Type B pancreatic cell (in vitro differentiated cells): ENCODE data around the gene MYO3B. TPM values are rescaled to one million over a fixed set of nuclear protein-coding genes. Genes with fewer than 3 reads are reported as not detected.
"Not testable (repeated sequence)": the region's sequence is repeated elsewhere in the genome, so short reads cannot be mapped to it uniquely, and the experiment has no call there.

Experiments used
- DNase-seq: peaks from one replicate; pipeline ENCODE4 v3.0.0; 2021; ENCODE audit warnings: mixed read lengths; ENCODE audit not compliant: unreplicated experiment; ENCODE audit errors: extremely low spot score
- H3K27ac Mint-ChIP-seq: 2 replicates; pipeline ENCODE4 v1.8.0; 2021; ENCODE audit warnings: mild to moderate bottlenecking, mixed read lengths
- H3K27me3 Mint-ChIP-seq: 2 replicates; pipeline ENCODE4 v1.8.0; 2021; ENCODE audit warnings: mixed read lengths
- H3K36me3 Mint-ChIP-seq: 2 replicates; pipeline ENCODE4 v1.8.0; 2021; ENCODE audit warnings: mixed read lengths
- H3K4me1 Mint-ChIP-seq: one replicate; pipeline ENCODE4 v1.8.0; 2021; ENCODE audit warnings: mixed read lengths; ENCODE audit not compliant: unreplicated experiment
- H3K4me3 Mint-ChIP-seq: 2 replicates; pipeline ENCODE4 v1.8.0; 2021; ENCODE audit warnings: mild to moderate bottlenecking, mixed read lengths
- H3K9me3 Mint-ChIP-seq: 2 replicates; pipeline ENCODE4 v1.8.0; 2021; ENCODE audit warnings: mixed read lengths
- CTCF ChIP-seq: fragments of 200-600 bp; sonication (generic); conservative IDR thresholded peaks from 2 replicates; pipeline ENCODE4 v1.5.0; 2021; ENCODE audit warnings: antibody characterized with exemption, mild to moderate bottlenecking
- total RNA-seq: library from RNA; stranded (reverse); gene quantifications from 2 replicates; pipeline ENCODE4 v1.2.1, GENCODE V29; 2021; ENCODE audit warnings: low replicate concordance

The MYO3B gene
- total RNA-seq, 1 donor from 2014 or later, result 0.46 TPM

GRCh38 chr2:170466632-170467031 lies 288.7 kb downstream of the MYO3B start:
- no peaks in the 10 kb centered on the region for H3K36me3 Mint-ChIP-seq
- H3K27ac Mint-ChIP-seq, result no peak overlapping the region
- no peak for DNase-seq
- H3K4me3 Mint-ChIP-seq, result no peak overlapping the region
- TF ChIP-seq CTCF, result no peak
- peaks cover 8% of the 10 kb centered on the region for H3K27me3 Mint-ChIP-seq
- no peaks in the 10 kb centered on the region for H3K9me3 Mint-ChIP-seq
- H3K4me1 Mint-ChIP-seq, result no peaks in the 10 kb centered on the region

- H3K27ac Mint-ChIP-seq, result no peak overlapping the region
- H3K27me3 Mint-ChIP-seq, result peaks cover 4% of the 10 kb centered on the region
- H3K36me3 Mint-ChIP-seq, result no peaks in the 10 kb centered on the region
- no peaks in the 10 kb centered on the region for H3K9me3 Mint-ChIP-seq
- DNase-seq, result no peak
- no peak for TF ChIP-seq CTCF
- no peak overlapping the region for H3K4me3 Mint-ChIP-seq
- H3K4me1 Mint-ChIP-seq, result no peaks in the 10 kb centered on the region
These were observed 289.8 kb downstream of the MYO3B start for GRCh38 chr2:170467568-170468422.

GRCh38 chr2:170468557-170468956 lies 290.6 kb downstream of the MYO3B start:
- H3K36me3 Mint-ChIP-seq, result no peaks in the 10 kb centered on the region
- no peak for DNase-seq
- peaks cover 4% of the 10 kb centered on the region for H3K27me3 Mint-ChIP-seq
- H3K27ac Mint-ChIP-seq, result no peak overlapping the region
- H3K4me3 Mint-ChIP-seq, result no peak overlapping the region
- H3K4me1 Mint-ChIP-seq, result no peaks in the 10 kb centered on the region
- H3K9me3 Mint-ChIP-seq, result peaks cover under 1% of the 10 kb centered on the region
- TF ChIP-seq CTCF, result no peak

GRCh38 chr2:170472498-170472897 lies 294.6 kb downstream of the MYO3B start:
- not testable (repeated sequence) for H3K4me1 Mint-ChIP-seq, H3K27me3 Mint-ChIP-seq, H3K36me3 Mint-ChIP-seq, H3K4me3 Mint-ChIP-seq, H3K27ac Mint-ChIP-seq, H3K9me3 Mint-ChIP-seq, DNase-seq

GRCh38 chr2:170475878-170476277 lies 297.9 kb downstream of the MYO3B start:
- Mint-ChIP-seq H3K36me3 (no peaks in the 10 kb centered on the region), H3K27ac (no peak overlapping the region), H3K9me3 (peaks cover 4% of the 10 kb centered on the region), H3K4me1 (no peaks in the 10 kb centered on the region), H3K4me3 (no peak overlapping the region), H3K27me3 (no peaks in the 10 kb centered on the region)
- DNase-seq, result no peak
- TF ChIP-seq CTCF, result no peak

GRCh38 chr2:170477630-170478029 lies 299.7 kb downstream of the MYO3B start:
- Mint-ChIP-seq H3K4me1 (no peaks in the 10 kb centered on the region), H3K36me3 (no peaks in the 10 kb centered on the region)

More at GRCh38 chr2:170477630-170478029, 299.7 kb downstream of the MYO3B start:
- DNase-seq, result no peak
- no peaks in the 10 kb centered on the region for H3K27me3 Mint-ChIP-seq
- TF ChIP-seq CTCF, result no peak
- H3K27ac Mint-ChIP-seq, result no peak overlapping the region
- peaks cover 4% of the 10 kb centered on the region for H3K9me3 Mint-ChIP-seq
- H3K4me3 Mint-ChIP-seq, result no peak overlapping the region
